ENCODE measurements around the gene HSPB9.

Gene HSPB9

GRCh38 chr17:42122371-42123303, at the start of gene HSPB9:
HSPB9 (plus strand) TSS chr17:42122804; CDS start chr17:42122851, 47 bp downstream.
- H3K4me3 ChIP-seq (ENCODE audit: low read depth, low read length) = no peak within 1 kb of the TSS; the same call in 1 of the 2 replicates
- no peak for DNase-seq (ENCODE audit: low read depth)
- no peak for TF ChIP-seq CTCF (IDR thresholded peaks at IDR 0.05; ENCODE audit: control insufficient read depth, extremely low read depth, insufficient read depth)

GRCh38 chr17:42075789-42076188, 46.8 kb upstream of the HSPB9 start:
- no peak overlapping the region for H3K4me3 ChIP-seq (ENCODE audit: low read depth, low read length)
- DNase-seq (ENCODE audit: low read depth) = no peak
- TF ChIP-seq CTCF (IDR thresholded peaks at IDR 0.05; ENCODE audit: control insufficient read depth, extremely low read depth, insufficient read depth) = no peak

- H3K4me3 ChIP-seq (ENCODE audit: low read depth, low read length) = no peak overlapping the region
- TF ChIP-seq CTCF (IDR thresholded peaks at IDR 0.05; ENCODE audit: control insufficient read depth, extremely low read depth, insufficient read depth) = no peak
- DNase-seq (ENCODE audit: low read depth) = no peak
Measured at GRCh38 chr17:42076797-42077559, 45.6 kb upstream of the HSPB9 start.

GRCh38 chr17:42077755-42078154, 44.8 kb upstream of the HSPB9 start:
- no peak for DNase-seq (ENCODE audit: low read depth)
- TF ChIP-seq CTCF (IDR thresholded peaks at IDR 0.05; ENCODE audit: control insufficient read depth, extremely low read depth, insufficient read depth) = no peak

GRCh38 chr17:42078396-42079043, 44.1 kb upstream of the HSPB9 start:
- TF ChIP-seq CTCF (IDR thresholded peaks at IDR 0.05; ENCODE audit: control insufficient read depth, extremely low read depth, insufficient read depth) = no peak
- no peak overlapping the region for H3K4me3 ChIP-seq (ENCODE audit: low read depth, low read length)
- DNase-seq (ENCODE audit: low read depth) = no peak

More at GRCh38 chr17:42077755-42078154, 44.8 kb upstream of the HSPB9 start:
- H3K4me3 ChIP-seq (ENCODE audit: low read depth, low read length) = no peak overlapping the region

- no peak overlapping the region for H3K4me3 ChIP-seq (ENCODE audit: low read depth, low read length)
- DNase-seq (ENCODE audit: low read depth) = no peak
- no peak for TF ChIP-seq CTCF (IDR thresholded peaks at IDR 0.05; ENCODE audit: control insufficient read depth, extremely low read depth, insufficient read depth)
Measured at GRCh38 chr17:42079541-42079940, 43.1 kb upstream of the HSPB9 start.

Measured in LNCaP clone FGC (cell line).